Measurements from ENCODE around the gene CPLANE1.

DNA sequence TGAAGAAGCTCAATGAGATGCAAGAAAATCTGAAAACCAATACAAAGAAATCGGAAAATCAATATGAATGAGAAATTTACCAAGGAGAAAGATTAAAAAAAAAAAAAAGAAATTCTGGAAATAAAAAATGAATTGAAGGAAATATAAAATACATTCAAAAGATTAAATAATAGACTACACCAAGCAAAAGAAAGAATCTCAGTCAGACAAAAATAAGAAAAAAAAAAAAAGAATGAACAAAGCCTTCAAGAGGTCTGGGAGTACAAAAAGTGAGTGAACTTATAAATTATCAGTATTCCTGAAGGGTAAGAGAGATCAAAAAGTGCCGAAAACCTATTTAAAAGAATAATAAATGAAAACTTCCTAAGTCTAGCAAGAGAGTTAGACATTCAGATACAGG is 14.9 kb downstream of the CPLANE1 start:
- TF ChIP-seq, protein P1, sequence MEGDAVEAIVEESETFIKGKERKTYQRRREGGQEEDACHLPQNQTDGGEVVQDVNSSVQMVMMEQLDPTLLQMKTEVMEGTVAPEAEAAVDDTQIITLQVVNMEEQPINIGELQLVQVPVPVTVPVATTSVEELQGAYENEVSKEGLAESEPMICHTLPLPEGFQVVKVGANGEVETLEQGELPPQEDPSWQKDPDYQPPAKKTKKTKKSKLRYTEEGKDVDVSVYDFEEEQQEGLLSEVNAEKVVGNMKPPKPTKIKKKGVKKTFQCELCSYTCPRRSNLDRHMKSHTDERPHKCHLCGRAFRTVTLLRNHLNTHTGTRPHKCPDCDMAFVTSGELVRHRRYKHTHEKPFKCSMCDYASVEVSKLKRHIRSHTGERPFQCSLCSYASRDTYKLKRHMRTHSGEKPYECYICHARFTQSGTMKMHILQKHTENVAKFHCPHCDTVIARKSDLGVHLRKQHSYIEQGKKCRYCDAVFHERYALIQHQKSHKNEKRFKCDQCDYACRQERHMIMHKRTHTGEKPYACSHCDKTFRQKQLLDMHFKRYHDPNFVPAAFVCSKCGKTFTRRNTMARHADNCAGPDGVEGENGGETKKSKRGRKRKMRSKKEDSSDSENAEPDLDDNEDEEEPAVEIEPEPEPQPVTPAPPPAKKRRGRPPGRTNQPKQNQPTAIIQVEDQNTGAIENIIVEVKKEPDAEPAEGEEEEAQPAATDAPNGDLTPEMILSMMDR (IDR thresholded peaks at IDR 0.05), result no peak
- no peak for TF ChIP-seq POLR2A (IDR thresholded peaks at IDR 0.05)
